ENCODE data around the gene MSS51.

DNA sequence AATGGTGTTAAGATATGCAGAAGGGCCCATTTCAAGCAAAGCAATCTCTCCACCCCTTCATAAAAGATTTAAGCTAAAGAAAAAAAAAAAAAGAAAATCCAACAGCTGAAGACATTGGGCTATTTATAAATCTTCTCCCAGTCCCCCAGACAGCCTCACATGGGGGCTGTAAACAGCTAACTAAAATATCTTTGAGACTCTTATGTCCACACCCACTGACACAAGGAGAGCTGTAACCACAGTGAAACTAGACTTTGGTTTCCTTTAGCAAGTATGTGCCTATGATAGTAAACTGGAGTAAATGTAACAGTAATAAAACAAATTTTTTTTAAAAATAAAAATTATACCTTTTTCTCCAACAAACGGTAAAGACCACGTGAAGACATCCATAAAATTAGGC is 33.8 kb upstream of the MSS51 start:
- TF ChIP-seq, protein P1, sequence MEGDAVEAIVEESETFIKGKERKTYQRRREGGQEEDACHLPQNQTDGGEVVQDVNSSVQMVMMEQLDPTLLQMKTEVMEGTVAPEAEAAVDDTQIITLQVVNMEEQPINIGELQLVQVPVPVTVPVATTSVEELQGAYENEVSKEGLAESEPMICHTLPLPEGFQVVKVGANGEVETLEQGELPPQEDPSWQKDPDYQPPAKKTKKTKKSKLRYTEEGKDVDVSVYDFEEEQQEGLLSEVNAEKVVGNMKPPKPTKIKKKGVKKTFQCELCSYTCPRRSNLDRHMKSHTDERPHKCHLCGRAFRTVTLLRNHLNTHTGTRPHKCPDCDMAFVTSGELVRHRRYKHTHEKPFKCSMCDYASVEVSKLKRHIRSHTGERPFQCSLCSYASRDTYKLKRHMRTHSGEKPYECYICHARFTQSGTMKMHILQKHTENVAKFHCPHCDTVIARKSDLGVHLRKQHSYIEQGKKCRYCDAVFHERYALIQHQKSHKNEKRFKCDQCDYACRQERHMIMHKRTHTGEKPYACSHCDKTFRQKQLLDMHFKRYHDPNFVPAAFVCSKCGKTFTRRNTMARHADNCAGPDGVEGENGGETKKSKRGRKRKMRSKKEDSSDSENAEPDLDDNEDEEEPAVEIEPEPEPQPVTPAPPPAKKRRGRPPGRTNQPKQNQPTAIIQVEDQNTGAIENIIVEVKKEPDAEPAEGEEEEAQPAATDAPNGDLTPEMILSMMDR (IDR thresholded peaks at IDR 0.05; ENCODE audit: extremely low read depth in 1 of 2, insufficient read depth in 1 of 2, low read depth in 1 of 2, low read length in 2 of 2), result no peak
- no peak for TF ChIP-seq POLR2A (IDR thresholded peaks at IDR 0.05; ENCODE audit: low read depth, low read length)
- no peak for TF ChIP-seq POLR2AphosphoS5 (IDR thresholded peaks at IDR 0.05; ENCODE audit: insufficient read depth, low read depth, low read length)
- no peak for TF ChIP-seq MYC (IDR thresholded peaks at IDR 0.05; ENCODE audit: low read depth, low read length)
- TF ChIP-seq EZH2 (IDR thresholded peaks at IDR 0.05; ENCODE audit: borderline replicate concordance, low read depth, low read length, severe bottlenecking), result no peak
- no peak for TF ChIP-seq GATA2 (IDR thresholded peaks at IDR 0.05; ENCODE audit: insufficient read depth, insufficient read length, low read depth, low read length)
